OCI-LY7 (cell line): Measurements from ENCODE around the gene IGF1. TPM values are rescaled to one million over a fixed set of nuclear protein-coding genes. Genes with fewer than 3 reads are reported as not detected.

Experiments used
- BruUV-seq: library from RNA; stranded (reverse); fragments of 400-500 nt; replicated peaks from 2 replicates; lab custom pipeline; 2021; lab: Mats Ljungman, UMichigan
- CTCF ChIA-PET: fragments of 300-600 bp; sonication (Branson Sonifier 250); formaldehyde crosslinking; loops from one replicate; lab custom pipeline; 2022; ENCODE audit warnings: antibody characterized with exemption; ENCODE audit not compliant: unreplicated experiment; lab: Charles Lee
- POLR2A ChIA-PET: fragments of 300-600 bp; sonication (Branson Sonifier 250); formaldehyde crosslinking; loops from one replicate; lab custom pipeline; 2022; ENCODE audit warnings: antibody characterized with exemption; lab: Charles Lee
- DNase-seq: peaks from one replicate; pipeline ENCODE4 v3.0.0-alpha.2; 2015; ENCODE audit warnings: low spot score
- H2AFZ ChIP-seq: fragments of 200-600 bp; sonication (generic), shearing (Covaris generic); 2 replicates; pipeline ENCODE4 v1.6.1; 2014; ENCODE audit warnings: mild to moderate bottlenecking, antibody characterized with exemption, low read length, moderate library complexity
- H3K27ac ChIP-seq: fragments of 200-600 bp; sonication (generic); 2 replicates; pipeline ENCODE4 v1.5.1; 2014; ENCODE audit warnings: mixed run types, low read depth, mild to moderate bottlenecking, moderate library complexity, low read length, inconsistent platforms; ENCODE audit not compliant: poor library complexity, severe bottlenecking
- H3K36me3 ChIP-seq: fragments of 200-600 bp; sonication (generic); 2 replicates; pipeline ENCODE4 v1.6.1; 2014; ENCODE audit warnings: mild to moderate bottlenecking, antibody characterized with exemption, low read length, moderate library complexity, mixed read lengths; ENCODE audit not compliant: insufficient read depth
- H3K4me1 ChIP-seq: fragments of 200-600 bp; sonication (generic); 2 replicates; pipeline ENCODE4 v1.5.1; 2014; ENCODE audit warnings: mild to moderate bottlenecking, low read length; ENCODE audit not compliant: insufficient read depth, poor library complexity, severe bottlenecking
- H3K4me2 ChIP-seq: fragments of 200-600 bp; sonication (generic); 2 replicates; pipeline ENCODE4 v1.6.1; 2014; ENCODE audit warnings: mild to moderate bottlenecking, low read length
- H3K4me3 ChIP-seq: fragments of 200-600 bp; sonication (generic); 2 replicates; pipeline ENCODE4 v1.5.1; 2014; ENCODE audit warnings: mild to moderate bottlenecking, low read depth, low read length; ENCODE audit not compliant: poor library complexity, severe bottlenecking
- H3K79me2 ChIP-seq: fragments of 200-600 bp; sonication (generic); 2 replicates; pipeline ENCODE4 v1.6.1; 2016; ENCODE audit warnings: low read depth, mild to moderate bottlenecking, low read length, moderate library complexity, mixed read lengths; ENCODE audit not compliant: insufficient read depth
- H3K9me2 ChIP-seq: fragments of 200-600 bp; sonication (generic); 2 replicates; pipeline ENCODE4 v1.6.1; 2016; ENCODE audit warnings: mild to moderate bottlenecking, low read length, mixed read lengths; ENCODE audit not compliant: insufficient read depth
- H3K9me3 ChIP-seq: fragments of 200-600 bp; sonication (generic); 2 replicates; pipeline ENCODE4 v1.6.1; 2014; ENCODE audit warnings: mild to moderate bottlenecking, mixed run types, low read length, mixed read lengths
- H4K20me1 ChIP-seq: fragments of 200-600 bp; sonication (generic); 2 replicates; pipeline ENCODE4 v1.6.1; 2014; ENCODE audit warnings: mild to moderate bottlenecking, antibody characterized with exemption, low read length, moderate library complexity, mixed read lengths; ENCODE audit not compliant: insufficient read depth
- EZH2phosphoT487 ChIP-seq: fragments of 200-600 bp; sonication (generic); IDR thresholded peaks from 2 replicates; pipeline ENCODE4 v1.6.1; 2018; ENCODE audit warnings: low read depth, borderline replicate concordance, mild to moderate bottlenecking, mixed run types, antibody characterized with exemption, low read length, moderate library complexity, mixed read lengths
- intact Hi-C: fragments of 100-400 bp; cut with micrococcal nuclease; formaldehyde crosslinking; loops from one replicate; pipeline ENCODE4 v1.10.0; 2022; ENCODE audit not compliant: unreplicated experiment
- total RNA-seq, 2 experiments: library from RNA; depleted of rRNA in 1 of 2; stranded (reverse); fragments of >200 nt in 1 of 2; shearing (Covaris generic) in 1 of 2; gene quantifications; 2 replicates each; pipeline ENCODE4 v1.2.3, GENCODE V29; 2014 to 2022
- TF ChIP-seq, protein P1 (sequence below): fragments of 200-600 bp; sonication (generic); conservative IDR thresholded peaks from 2 replicates; pipeline ENCODE4 v1.5.1; 2014; ENCODE audit warnings: mild to moderate bottlenecking, antibody characterized with exemption, low read length, moderate library complexity, mixed read lengths

Gene IGF1
- total RNA-seq, 2 experiments from 2014 or later = not detected

DNA sequence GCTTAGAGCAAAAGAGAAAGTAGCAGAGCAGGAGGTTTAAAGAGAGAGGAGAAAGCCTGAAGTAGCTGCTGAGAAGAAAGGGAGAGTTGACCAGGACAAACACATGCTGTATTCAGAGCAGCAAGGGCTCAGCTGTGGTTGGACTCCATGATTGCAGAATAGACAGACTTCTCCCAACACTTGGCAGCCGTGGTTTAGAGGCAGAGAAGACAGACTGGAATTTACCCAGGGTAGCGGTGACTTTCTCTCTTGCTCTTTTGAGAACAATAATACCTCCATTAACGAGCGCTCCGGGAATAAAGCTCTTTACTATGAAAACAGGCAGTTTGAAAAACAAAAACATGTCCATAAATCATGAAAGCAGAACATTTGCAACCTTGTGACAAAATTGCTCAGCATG lies 21.4 kb upstream of the IGF1 start:
- no peaks in the 10 kb centered on the region for H3K9me2 ChIP-seq
- no peak overlapping the region for H3K27ac ChIP-seq
- no peak for DNase-seq
- H3K4me1 ChIP-seq = no peaks in the 10 kb centered on the region
- H3K79me2 ChIP-seq = no peaks in the 10 kb centered on the region
- H4K20me1 ChIP-seq = no peaks in the 10 kb centered on the region
- no peaks in the 10 kb centered on the region for H3K36me3 ChIP-seq
- H3K4me3 ChIP-seq = no peak overlapping the region
- intact Hi-C loops = no loop called here
- no TSS peak for BruUV-seq
- no peak overlapping the region for H2AFZ ChIP-seq
- H3K4me2 ChIP-seq = no peak overlapping the region
- H3K9me3 ChIP-seq = no peaks in the 10 kb centered on the region
- ChIA-PET CTCF (no interaction called here), POLR2A (interaction anchor here (0.7 kb wide), 1 partner anchor 42 kb away, joined by 4 read pairs; no protein-coding TSS in a partner anchor)
- no peak for TF ChIP-seq EZH2phosphoT487
- TF ChIP-seq, protein P1, sequence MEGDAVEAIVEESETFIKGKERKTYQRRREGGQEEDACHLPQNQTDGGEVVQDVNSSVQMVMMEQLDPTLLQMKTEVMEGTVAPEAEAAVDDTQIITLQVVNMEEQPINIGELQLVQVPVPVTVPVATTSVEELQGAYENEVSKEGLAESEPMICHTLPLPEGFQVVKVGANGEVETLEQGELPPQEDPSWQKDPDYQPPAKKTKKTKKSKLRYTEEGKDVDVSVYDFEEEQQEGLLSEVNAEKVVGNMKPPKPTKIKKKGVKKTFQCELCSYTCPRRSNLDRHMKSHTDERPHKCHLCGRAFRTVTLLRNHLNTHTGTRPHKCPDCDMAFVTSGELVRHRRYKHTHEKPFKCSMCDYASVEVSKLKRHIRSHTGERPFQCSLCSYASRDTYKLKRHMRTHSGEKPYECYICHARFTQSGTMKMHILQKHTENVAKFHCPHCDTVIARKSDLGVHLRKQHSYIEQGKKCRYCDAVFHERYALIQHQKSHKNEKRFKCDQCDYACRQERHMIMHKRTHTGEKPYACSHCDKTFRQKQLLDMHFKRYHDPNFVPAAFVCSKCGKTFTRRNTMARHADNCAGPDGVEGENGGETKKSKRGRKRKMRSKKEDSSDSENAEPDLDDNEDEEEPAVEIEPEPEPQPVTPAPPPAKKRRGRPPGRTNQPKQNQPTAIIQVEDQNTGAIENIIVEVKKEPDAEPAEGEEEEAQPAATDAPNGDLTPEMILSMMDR = no peak

DNA sequence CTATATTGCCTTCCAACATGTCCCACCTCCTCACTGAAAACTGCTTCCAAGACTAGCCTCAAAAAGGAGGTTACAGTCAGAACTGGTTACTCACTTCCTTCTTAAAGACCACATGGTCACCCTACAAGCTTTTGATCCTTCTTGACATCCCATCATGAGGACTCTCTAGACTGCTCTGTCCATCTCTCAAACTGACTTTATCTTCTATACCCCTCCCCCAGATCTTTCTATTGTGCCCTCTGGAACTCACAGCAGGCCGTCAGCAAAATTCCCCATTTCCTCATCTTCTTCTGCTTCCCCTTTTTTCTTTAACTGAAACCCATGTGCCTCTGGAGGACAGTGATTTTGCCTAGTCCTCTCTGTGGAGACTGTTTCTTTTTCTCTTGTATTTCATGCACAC lies 18.1 kb upstream of the IGF1 start:
- no TSS peak for BruUV-seq
- H3K4me2 ChIP-seq = no peak overlapping the region
- CTCF ChIA-PET = no interaction called here
- intact Hi-C loops = no loop called here
- no peak overlapping the region for H3K27ac ChIP-seq
- no peak for TF ChIP-seq EZH2phosphoT487
- TF ChIP-seq, protein P1 = no peak
- no peaks in the 10 kb centered on the region for H3K36me3 ChIP-seq
- no peaks in the 10 kb centered on the region for H3K9me3 ChIP-seq
- POLR2A ChIA-PET = interaction anchor here (0.5 to 0.7 kb wide), 3 partner anchors 25 to 261 kb away, joined by 3 to 5 read pairs (median 3); no protein-coding TSS in a partner anchor
- no peak for DNase-seq
- H3K9me2 ChIP-seq = no peaks in the 10 kb centered on the region
- no peak overlapping the region for H3K4me3 ChIP-seq
- no peaks in the 10 kb centered on the region for H3K79me2 ChIP-seq
- no peaks in the 10 kb centered on the region for H4K20me1 ChIP-seq
- no peak overlapping the region for H2AFZ ChIP-seq
- H3K4me1 ChIP-seq = no peaks in the 10 kb centered on the region

DNA sequence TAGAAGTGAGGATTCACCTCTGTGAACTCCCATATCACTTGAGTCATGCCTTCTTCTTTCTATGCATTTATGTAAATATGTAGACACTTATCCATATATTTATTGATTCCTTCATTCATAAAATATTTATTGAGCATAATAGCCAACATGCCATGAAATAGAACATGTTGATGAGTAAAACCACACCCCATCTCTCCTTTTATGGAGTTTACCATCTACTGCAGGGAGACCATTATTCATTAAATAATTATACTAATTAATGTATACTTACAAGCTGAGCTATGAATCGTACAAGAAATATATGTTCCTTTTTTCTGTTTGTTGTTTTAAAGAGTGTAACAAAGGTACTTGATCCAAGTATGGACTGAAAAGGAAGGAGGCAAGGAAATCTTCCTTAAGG lies 17.4 kb upstream of the IGF1 start:
- no peaks in the 10 kb centered on the region for H3K9me2 ChIP-seq
- no peak overlapping the region for H3K27ac ChIP-seq
- CTCF ChIA-PET = no interaction called here

More for the DNA sequence above, 17.4 kb upstream of the IGF1 start:
- Histone ChIP-seq H3K9me3 (no peaks in the 10 kb centered on the region), H4K20me1 (no peaks in the 10 kb centered on the region), H3K4me2 (no peak overlapping the region), H2AFZ (no peak overlapping the region), H3K79me2 (no peaks in the 10 kb centered on the region), H3K36me3 (no peaks in the 10 kb centered on the region), H3K4me3 (no peak overlapping the region), H3K4me1 (no peaks in the 10 kb centered on the region)
- TF ChIP-seq, protein P1 = no peak
- no peak for TF ChIP-seq EZH2phosphoT487
- no peak for DNase-seq
- POLR2A ChIA-PET = no interaction called here
- intact Hi-C loops = no loop called here
- no TSS peak for BruUV-seq
